Activated CD8-positive, alpha-beta memory T cell treated with anti-CD3 and anti-CD28 coated beads, Interleukin-2, amount 50 U/mL, for 1 hour (primary cell): ENCODE measurements around the gene MAD2L2.

Experiments used
- DNase-seq: peaks from one replicate; pipeline ENCODE4 v3.0.0-alpha.2; 2020; ENCODE audit errors: extremely low read depth

Gene MAD2L2

DNA sequence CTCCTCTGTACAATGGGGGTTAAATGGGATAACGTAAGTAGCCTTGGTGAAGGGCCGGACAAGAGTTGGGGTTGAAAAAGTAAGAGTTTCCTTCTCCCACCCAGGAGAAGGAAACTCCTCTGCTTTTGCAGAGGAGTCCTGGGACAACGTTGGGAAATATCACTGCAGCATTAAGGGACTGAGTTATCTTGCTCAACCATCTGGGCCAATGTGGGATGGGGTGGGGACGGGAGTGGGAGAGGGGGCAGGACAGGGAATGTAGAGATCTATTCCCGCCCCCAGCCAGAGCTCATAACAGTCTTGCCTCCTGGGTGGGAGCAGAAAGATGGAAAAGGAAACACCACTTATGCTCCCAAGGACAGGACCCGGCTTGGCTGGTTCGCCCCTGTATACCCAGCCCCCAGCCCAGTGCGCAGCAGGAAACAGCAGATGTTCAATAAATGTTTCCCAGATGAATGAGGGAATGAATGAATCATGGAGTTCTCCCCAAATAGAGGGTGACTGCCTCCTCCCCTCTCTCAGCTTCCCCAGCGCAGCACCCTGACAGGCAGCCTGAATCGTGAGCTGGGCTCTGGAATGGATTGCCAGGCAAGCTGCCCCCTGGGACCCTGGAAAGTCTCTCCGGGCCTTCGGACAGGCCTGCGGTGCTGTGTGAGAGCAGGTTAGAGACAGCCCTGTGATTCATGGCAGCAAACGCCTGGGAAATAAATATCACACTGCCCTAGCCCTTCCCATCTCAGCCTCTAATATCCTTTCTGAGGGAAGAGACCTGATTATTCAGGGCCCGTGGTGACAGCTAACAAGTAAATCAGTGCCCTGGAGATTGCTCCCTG is 51.5 kb downstream of the MAD2L2 start:
- no peak for DNase-seq

DNA sequence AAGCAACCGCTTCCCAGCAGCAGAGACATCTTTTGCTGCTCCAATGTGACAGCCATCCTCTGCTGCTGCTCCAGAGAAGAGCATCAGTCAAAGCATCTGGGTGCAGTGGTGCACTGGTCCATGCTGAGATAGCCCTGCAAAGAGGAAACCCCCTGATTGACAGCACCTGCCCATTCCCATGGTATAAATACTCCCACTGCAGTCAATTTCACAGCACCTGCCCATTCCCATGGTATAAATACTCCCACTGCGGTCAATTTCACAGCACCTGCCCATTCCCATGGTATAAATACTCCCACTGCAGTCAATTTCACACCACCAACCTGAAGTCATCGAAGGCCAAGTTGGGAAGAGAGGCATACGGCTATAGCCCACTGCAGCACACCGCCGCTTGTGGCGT is 52.2 kb downstream of the MAD2L2 start:
- DNase-seq, result no peak

DNA sequence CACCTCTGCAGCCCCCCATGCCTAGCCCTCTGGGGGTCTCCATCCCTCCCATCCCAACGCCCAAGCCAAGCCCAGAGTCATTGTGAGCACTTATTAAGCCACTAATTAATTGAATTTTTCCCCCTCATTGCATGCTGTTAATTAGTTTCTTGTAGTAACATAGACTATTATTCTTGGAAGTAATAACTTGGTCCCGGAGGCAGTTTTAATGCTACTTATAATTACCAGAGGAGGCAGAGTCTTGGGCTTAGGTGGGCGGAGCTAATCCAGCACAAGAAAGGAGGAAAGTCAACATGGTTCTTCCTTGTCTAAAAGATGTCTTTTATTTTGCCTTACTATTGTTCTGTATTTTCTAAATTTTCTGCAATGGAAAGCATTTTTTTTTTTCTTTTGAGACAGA is 54.4 kb downstream of the MAD2L2 start:
- no peak for DNase-seq
